Osteoblast (primary cell): ENCODE measurements around the gene SAP30BP. TPM values are rescaled to one million over a fixed set of nuclear protein-coding genes. Genes with fewer than 3 reads are reported as not detected.

Experiments
- DNase-seq: peaks from one replicate; pipeline ENCODE4 v3.0.0; 2011; ENCODE audit warnings: low spot score, mixed read lengths; ENCODE audit not compliant: insufficient read length; ENCODE audit errors: missing footprints
- H2AFZ ChIP-seq: 2 replicates; pipeline ENCODE4 v1.6.0; 2011; ENCODE audit warnings: mild to moderate bottlenecking, low read length
- H3K27ac ChIP-seq: 2 replicates; pipeline ENCODE4 v1.5.1; 2011; ENCODE audit warnings: mild to moderate bottlenecking, low read depth, low read length, moderate library complexity
- H3K27me3 ChIP-seq: 2 replicates; pipeline ENCODE4 v1.6.0; 2012; ENCODE audit warnings: mild to moderate bottlenecking, control low read depth, inconsistent platforms, low read length, moderate library complexity; ENCODE audit not compliant: insufficient read depth
- H3K36me3 ChIP-seq: 2 replicates; pipeline ENCODE4 v1.5.1; 2011; ENCODE audit warnings: mild to moderate bottlenecking, low read length, control low read depth, moderate library complexity; ENCODE audit not compliant: insufficient read depth
- H3K4me1 ChIP-seq: 2 replicates; pipeline ENCODE4 v1.5.1; 2011; ENCODE audit warnings: mild to moderate bottlenecking, low read length, control low read depth, moderate library complexity; ENCODE audit not compliant: insufficient read depth
- H3K4me2 ChIP-seq: 2 replicates; pipeline ENCODE4 v1.6.0; 2011; ENCODE audit warnings: mild to moderate bottlenecking, low read length; ENCODE audit not compliant: insufficient read depth
- H3K4me3 ChIP-seq: fragments of 200-600 bp; sonication (generic); 3 replicates; pipeline ENCODE4 v1.5.1; 2012; ENCODE audit warnings: mild to moderate bottlenecking, low read length, inconsistent platforms; ENCODE audit not compliant: insufficient read depth
- H3K79me2 ChIP-seq: 2 replicates; pipeline ENCODE4 v1.6.0; 2012; ENCODE audit warnings: mild to moderate bottlenecking, low read length, control low read depth, inconsistent platforms; ENCODE audit not compliant: insufficient read depth
- H3K9me3 ChIP-seq: 2 replicates; pipeline ENCODE4 v1.5.1; 2011; ENCODE audit warnings: low read depth, low read length, control low read depth
- H4K20me1 ChIP-seq: 2 replicates; pipeline ENCODE4 v1.6.0; 2012; ENCODE audit warnings: mild to moderate bottlenecking, low read length, control low read depth; ENCODE audit not compliant: insufficient read depth
- CTCF ChIP-seq: IDR thresholded peaks from 2 replicates; pipeline ENCODE4 v1.5.1; 2011; ENCODE audit warnings: mild to moderate bottlenecking, low read depth, low read length, moderate library complexity; ENCODE audit errors: extremely low read depth
- total RNA-seq: library from RNA; depleted of rRNA; stranded (reverse); fragments of >200 nt; gene quantifications from 2 replicates; pipeline ENCODE4 v1.2.3, GENCODE V29; 2012

Gene SAP30BP
- total RNA-seq, 1 donor, result 48.1 TPM

DNA sequence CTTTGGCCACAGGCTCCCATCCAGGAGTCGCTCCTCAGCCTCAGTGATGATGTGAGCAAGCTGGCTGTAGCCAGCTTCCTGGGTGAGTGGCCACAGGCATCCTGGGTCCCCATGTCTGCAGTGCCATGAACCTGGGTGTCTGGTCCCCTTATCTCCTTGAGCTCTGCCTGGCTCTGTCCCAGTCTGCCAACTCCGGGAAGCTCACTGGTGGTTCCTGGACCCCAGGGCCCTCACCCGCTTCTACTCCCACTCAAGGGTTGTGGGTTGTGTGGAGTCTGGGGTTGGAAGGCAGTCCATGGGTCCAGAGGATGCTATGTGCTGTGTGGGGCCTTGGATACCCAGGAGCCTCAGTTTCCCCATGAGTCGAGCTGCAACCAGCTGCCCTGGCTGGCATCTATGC is 45.6 kb upstream of the SAP30BP start:
- Histone ChIP-seq H2AFZ (no peak overlapping the region), H3K27me3 (no peaks in the 10 kb centered on the region), H3K9me3 (no peaks in the 10 kb centered on the region), H3K4me2 (no peak overlapping the region), H3K79me2 (no peaks in the 10 kb centered on the region), H4K20me1 (no peaks in the 10 kb centered on the region), H3K4me3 (no peak overlapping the region), H3K36me3 (no peaks in the 10 kb centered on the region), H3K4me1 (no peaks in the 10 kb centered on the region), H3K27ac (no peak overlapping the region)
- DNase-seq, result no peak
- TF ChIP-seq CTCF, result no peak

GRCh38 chr17:75622076-75622475 is 45.1 kb upstream of the SAP30BP start:
- DNase-seq, result no peak

DNA sequence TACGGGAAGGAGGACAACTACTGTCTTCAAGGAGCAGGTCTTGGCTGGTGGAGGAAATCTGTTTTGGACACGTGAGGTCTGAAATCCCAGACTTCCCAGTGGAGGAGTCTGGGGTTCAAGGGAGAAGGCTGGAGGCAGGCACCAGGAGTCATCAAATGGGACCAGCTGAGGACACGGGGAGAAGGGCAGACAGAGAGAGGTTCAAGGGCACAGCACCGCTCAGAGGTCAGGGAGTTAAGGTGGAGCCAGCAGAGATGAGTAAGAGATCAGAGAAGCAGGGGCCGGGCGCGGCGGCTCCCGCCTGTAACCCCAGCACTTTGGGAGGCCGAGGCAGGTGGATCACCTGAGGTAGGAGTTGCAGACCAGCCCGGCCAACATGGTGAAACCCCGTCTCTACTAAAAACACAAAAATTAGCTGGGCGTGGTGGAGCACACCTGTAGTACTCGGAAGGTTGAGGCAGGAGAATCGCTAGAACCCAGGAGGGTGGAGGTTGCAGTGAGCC is 44.3 kb upstream of the SAP30BP start:
- H3K27me3 ChIP-seq, result no peaks in the 10 kb centered on the region
- no peak overlapping the region for H3K27ac ChIP-seq
- H3K36me3 ChIP-seq, result no peaks in the 10 kb centered on the region
- TF ChIP-seq CTCF, result no peak
- DNase-seq, result no peak
- H3K9me3 ChIP-seq, result no peaks in the 10 kb centered on the region
- no peak overlapping the region for H3K4me2 ChIP-seq
- H2AFZ ChIP-seq, result no peak overlapping the region
- H3K4me1 ChIP-seq, result no peaks in the 10 kb centered on the region
- H3K79me2 ChIP-seq, result no peaks in the 10 kb centered on the region
- no peaks in the 10 kb centered on the region for H4K20me1 ChIP-seq
- H3K4me3 ChIP-seq, result no peak overlapping the region

More at GRCh38 chr17:75622076-75622475, 45.1 kb upstream of the SAP30BP start:
- H3K27ac ChIP-seq, result no peak overlapping the region
- no peak for TF ChIP-seq CTCF
- H3K4me3 ChIP-seq, result no peak overlapping the region
- no peaks in the 10 kb centered on the region for H4K20me1 ChIP-seq
- no peak overlapping the region for H2AFZ ChIP-seq
- no peak overlapping the region for H3K4me2 ChIP-seq
- H3K79me2 ChIP-seq, result no peaks in the 10 kb centered on the region
- H3K4me1 ChIP-seq, result no peaks in the 10 kb centered on the region
- H3K36me3 ChIP-seq, result no peaks in the 10 kb centered on the region
- no peaks in the 10 kb centered on the region for H3K27me3 ChIP-seq
- H3K9me3 ChIP-seq, result no peaks in the 10 kb centered on the region

- no peaks in the 10 kb centered on the region for H3K27me3 ChIP-seq
- no peaks in the 10 kb centered on the region for H4K20me1 ChIP-seq
- no peak for DNase-seq
- no peak overlapping the region for H3K27ac ChIP-seq
- H3K9me3 ChIP-seq, result no peaks in the 10 kb centered on the region
- H3K4me1 ChIP-seq, result no peaks in the 10 kb centered on the region
- no peak for TF ChIP-seq CTCF
- no peaks in the 10 kb centered on the region for H3K79me2 ChIP-seq
- H3K36me3 ChIP-seq, result no peaks in the 10 kb centered on the region
- H2AFZ ChIP-seq, result no peak overlapping the region
- no peak overlapping the region for H3K4me2 ChIP-seq
- H3K4me3 ChIP-seq, result no peak overlapping the region
Measured at GRCh38 chr17:75623386-75623785, 43.8 kb upstream of the SAP30BP start.
